Central memory CD8-positive, alpha-beta T cell (primary cell): ENCODE measurements around the gene CACNA2D1.
"Not testable (repeated sequence)": the region's sequence is repeated elsewhere in the genome, so short reads cannot be mapped to it uniquely, and the experiment has no call there.

Source experiments
- ATAC-seq: fragments of 150-1000 bp; cut with Tn5 transposase; replicated peaks from 2 replicates; pipeline ENCODE4 v1.10.0; 2022; ENCODE audit warnings: mild to moderate bottlenecking, moderate FRiP score, moderate number of reproducible peaks; ENCODE audit not compliant: poor library complexity, severe bottlenecking; ENCODE audit errors: extremely low read depth
- DNase-seq, 2 donors: peaks; one replicate each; pipeline ENCODE4 v3.0.0; 2021; ENCODE audit warnings: low spot score in 2 of 2
- H3K27ac Mint-ChIP-seq: one replicate; pipeline ENCODE4 v1.8.0; 2022; ENCODE audit warnings: low read depth, mild to moderate bottlenecking, moderate library complexity, mixed read lengths
- H3K27me3 Mint-ChIP-seq: one replicate; pipeline ENCODE4 v1.8.0; 2022; ENCODE audit warnings: mixed read lengths
- H3K36me3 Mint-ChIP-seq: one replicate; pipeline ENCODE4 v1.8.0; 2022; ENCODE audit warnings: mild to moderate bottlenecking, moderate library complexity, mixed read lengths; ENCODE audit not compliant: insufficient read depth
- H3K4me1 Mint-ChIP-seq: one replicate; pipeline ENCODE4 v1.8.0; 2022; ENCODE audit warnings: mixed read lengths
- H3K4me3 Mint-ChIP-seq: one replicate; pipeline ENCODE4 v1.8.0; 2022; ENCODE audit warnings: mild to moderate bottlenecking, moderate library complexity, mixed read lengths
- H3K9me3 Mint-ChIP-seq: one replicate; pipeline ENCODE4 v1.8.0; 2022; ENCODE audit warnings: mixed read lengths

Gene CACNA2D1

GRCh38 chr7:82156168-82156567 lies 287.4 kb downstream of the CACNA2D1 start:
- no peaks in the 10 kb centered on the region for H3K27me3 Mint-ChIP-seq
- DNase-seq = no peak
- H3K4me3 Mint-ChIP-seq = no peak overlapping the region
- no peaks in the 10 kb centered on the region for H3K36me3 Mint-ChIP-seq
- H3K27ac Mint-ChIP-seq = no peak overlapping the region
- H3K4me1 Mint-ChIP-seq = no peaks in the 10 kb centered on the region
- peaks cover 2% of the 10 kb centered on the region for H3K9me3 Mint-ChIP-seq
- no peak for ATAC-seq

- Mint-ChIP-seq H3K27me3 (no peaks in the 10 kb centered on the region), H3K4me3 (no peak overlapping the region), H3K36me3 (no peaks in the 10 kb centered on the region), H3K9me3 (no peaks in the 10 kb centered on the region), H3K27ac (no peak overlapping the region), H3K4me1 (no peaks in the 10 kb centered on the region)
- ATAC-seq (no peak), DNase-seq (no peak)
Measured at GRCh38 chr7:82154728-82155127, 288.8 kb downstream of the CACNA2D1 start.

DNA sequence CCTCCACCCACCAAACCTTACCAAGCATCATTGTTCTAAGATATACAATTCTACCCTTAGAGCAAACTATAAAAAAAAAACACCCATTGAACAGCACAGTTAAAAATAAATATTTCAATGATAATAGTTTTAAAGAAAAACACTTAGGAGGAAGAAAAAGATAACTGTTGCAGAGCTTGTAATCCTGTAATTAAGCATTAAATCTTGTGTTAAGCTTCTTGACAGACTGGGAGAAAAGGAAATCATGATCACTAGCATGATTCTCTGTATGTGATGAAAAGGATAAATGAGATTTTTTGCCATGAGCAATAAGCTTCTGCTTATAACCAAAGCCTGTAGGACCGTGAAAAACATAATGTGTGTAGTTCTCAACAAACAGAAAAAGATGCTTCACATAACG lies 289.8 kb downstream of the CACNA2D1 start:
- H3K9me3 Mint-ChIP-seq = peaks cover 6% of the 10 kb centered on the region
- no peaks in the 10 kb centered on the region for H3K36me3 Mint-ChIP-seq

GRCh38 chr7:82152858-82153257 lies 290.7 kb downstream of the CACNA2D1 start:
- no peak overlapping the region for H3K4me3 Mint-ChIP-seq

More for the DNA sequence above, 289.8 kb downstream of the CACNA2D1 start:
- Mint-ChIP-seq H3K27ac (no peak overlapping the region), H3K27me3 (no peaks in the 10 kb centered on the region), H3K4me1 (no peaks in the 10 kb centered on the region), H3K4me3 (no peak overlapping the region)
- ATAC-seq = no peak
- DNase-seq = no peak

DNA sequence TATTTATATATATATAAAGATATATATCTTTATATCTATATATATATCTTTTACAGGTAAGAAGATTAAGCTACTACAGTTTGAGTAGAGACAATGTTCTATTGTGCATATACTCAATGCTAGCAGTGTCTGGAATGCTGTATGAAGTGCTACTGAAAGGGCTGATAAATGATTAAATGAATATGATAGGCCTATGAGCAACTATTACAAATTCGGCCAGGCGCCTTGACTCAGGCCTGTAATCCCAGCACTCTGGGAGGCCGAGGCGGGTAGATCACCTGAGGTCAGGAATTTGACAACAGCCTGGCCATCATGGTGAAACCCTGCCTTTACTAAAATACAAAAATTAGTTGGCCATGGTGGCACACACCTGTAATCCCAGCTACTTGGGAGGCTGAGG lies 297.1 kb downstream of the CACNA2D1 start:
- peaks cover 6% of the 10 kb centered on the region for H3K9me3 Mint-ChIP-seq
- H3K27ac Mint-ChIP-seq = no peak overlapping the region
- no peaks in the 10 kb centered on the region for H3K27me3 Mint-ChIP-seq
- H3K4me3 Mint-ChIP-seq = no peak overlapping the region
- H3K4me1 Mint-ChIP-seq = no peaks in the 10 kb centered on the region
- DNase-seq (no peak), ATAC-seq (no peak)
- H3K36me3 Mint-ChIP-seq = no peaks in the 10 kb centered on the region

More at GRCh38 chr7:82152858-82153257, 290.7 kb downstream of the CACNA2D1 start:
- no peak for ATAC-seq
- Mint-ChIP-seq H3K9me3 (peaks cover 6% of the 10 kb centered on the region), H3K27me3 (no peaks in the 10 kb centered on the region), H3K36me3 (no peaks in the 10 kb centered on the region), H3K27ac (no peak overlapping the region), H3K4me1 (no peaks in the 10 kb centered on the region)
- DNase-seq = no peak

DNA sequence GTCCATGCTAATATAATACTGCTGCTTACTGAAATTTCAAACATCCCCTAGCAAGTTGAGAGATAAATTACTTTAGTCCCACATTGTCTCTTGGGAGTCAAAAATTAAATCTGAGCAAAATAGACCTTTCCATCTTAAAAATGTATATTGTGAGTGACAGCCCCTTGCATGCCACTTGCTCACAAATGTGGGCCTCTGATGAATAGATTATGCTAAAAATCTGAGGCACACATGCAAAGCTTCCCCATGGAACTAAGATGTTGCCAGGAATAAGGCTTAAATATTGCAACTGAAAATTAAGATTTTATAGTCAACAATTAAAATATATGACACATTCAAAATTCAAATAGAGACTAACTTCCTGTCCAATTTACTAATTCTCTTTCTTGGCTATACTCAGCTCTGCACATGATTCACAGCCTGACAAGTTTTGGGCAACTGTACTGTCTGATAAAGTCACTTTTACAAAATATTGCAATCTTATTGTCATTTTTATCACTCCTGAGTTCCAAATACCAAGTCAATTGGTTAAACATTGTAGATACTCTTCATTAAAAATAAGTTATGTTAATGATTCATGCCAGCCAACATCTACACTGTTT lies 301.2 kb downstream of the CACNA2D1 start:
- Mint-ChIP-seq H3K9me3 (no peaks in the 10 kb centered on the region), H3K27ac (no peak overlapping the region), H3K27me3 (no peaks in the 10 kb centered on the region), H3K4me1 (no peaks in the 10 kb centered on the region), H3K4me3 (no peak overlapping the region), H3K36me3 (no peaks in the 10 kb centered on the region)
- ATAC-seq (no peak), DNase-seq (no peak)

DNA sequence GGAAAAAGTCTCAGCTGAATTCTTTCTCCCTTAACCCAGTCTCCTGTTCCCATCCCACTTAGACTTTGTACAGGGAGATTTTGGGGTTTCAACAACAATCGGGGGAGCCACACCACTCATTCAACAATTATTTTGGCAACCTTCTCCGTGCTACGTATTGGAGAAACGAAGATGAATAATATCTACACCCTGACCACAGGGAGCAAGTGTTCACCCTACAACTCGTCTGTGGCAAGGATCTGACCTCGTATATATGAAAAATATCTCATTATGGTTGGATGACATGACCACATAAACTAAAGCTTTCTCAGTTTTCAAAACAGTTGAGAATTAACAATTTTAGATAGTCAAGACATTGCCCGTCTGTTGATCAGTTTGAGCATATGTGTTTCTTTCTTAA lies 302.1 kb downstream of the CACNA2D1 start:
- ATAC-seq (no peak), DNase-seq (no peak)
- no peak overlapping the region for H3K4me3 Mint-ChIP-seq
- H3K9me3 Mint-ChIP-seq = no peaks in the 10 kb centered on the region
- no peaks in the 10 kb centered on the region for H3K4me1 Mint-ChIP-seq
- H3K27me3 Mint-ChIP-seq = no peaks in the 10 kb centered on the region
- H3K27ac Mint-ChIP-seq = no peak overlapping the region
- H3K36me3 Mint-ChIP-seq = no peaks in the 10 kb centered on the region

DNA sequence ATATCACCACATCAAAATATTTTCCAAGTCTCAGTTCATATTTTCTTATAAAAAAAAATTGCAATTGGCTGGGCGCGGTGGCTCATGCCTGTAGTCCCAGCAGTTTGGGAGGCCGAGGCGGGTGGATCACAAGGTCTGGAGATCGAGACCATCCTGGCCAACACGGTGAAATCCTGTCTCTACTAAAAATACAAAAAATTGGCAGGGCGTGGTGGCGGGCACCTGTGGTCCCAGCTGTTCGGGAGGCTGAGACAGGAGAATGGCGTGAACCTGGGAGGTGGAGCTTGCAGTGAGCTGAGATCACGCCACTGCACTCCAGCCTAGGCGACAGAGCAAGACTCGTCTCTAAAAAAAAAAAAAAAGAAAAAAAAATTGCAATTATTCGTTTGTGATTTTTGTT lies 303.0 kb downstream of the CACNA2D1 start:
- not testable (repeated sequence) for DNase-seq, H3K9me3 Mint-ChIP-seq, H3K4me1 Mint-ChIP-seq, H3K36me3 Mint-ChIP-seq, H3K27me3 Mint-ChIP-seq, ATAC-seq, H3K4me3 Mint-ChIP-seq, H3K27ac Mint-ChIP-seq

DNA sequence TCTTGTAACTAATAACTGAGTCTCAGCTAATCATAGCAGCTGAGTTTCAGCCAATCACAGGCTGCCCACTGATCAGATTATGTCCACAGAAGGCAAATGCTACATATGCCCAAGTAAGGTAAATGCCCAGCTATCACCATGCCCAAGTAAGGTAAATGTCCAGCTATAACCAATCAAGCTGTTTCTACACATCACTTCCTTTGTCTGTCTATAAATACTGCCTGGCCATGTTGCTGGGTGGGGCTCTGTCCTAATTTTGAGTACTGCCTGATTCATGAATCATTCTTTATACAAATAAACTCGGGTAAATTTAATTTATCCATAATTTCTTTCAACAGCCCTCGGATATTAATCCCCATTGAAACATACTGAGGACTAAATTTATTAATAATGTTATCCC lies 312.4 kb downstream of the CACNA2D1 start:
- no peak for ATAC-seq
- H3K27ac Mint-ChIP-seq = no peak overlapping the region
- H3K36me3 Mint-ChIP-seq = no peaks in the 10 kb centered on the region
- no peaks in the 10 kb centered on the region for H3K27me3 Mint-ChIP-seq
- H3K4me3 Mint-ChIP-seq = no peak overlapping the region
- no peak for DNase-seq
- H3K4me1 Mint-ChIP-seq = no peaks in the 10 kb centered on the region
- peaks cover 20% of the 10 kb centered on the region for H3K9me3 Mint-ChIP-seq

GRCh38 chr7:82129091-82129490 lies 314.5 kb downstream of the CACNA2D1 start:
- Mint-ChIP-seq H3K4me1 (no peaks in the 10 kb centered on the region), H3K9me3 (peaks cover 19% of the 10 kb centered on the region), H3K27ac (no peak overlapping the region), H3K27me3 (no peaks in the 10 kb centered on the region), H3K4me3 (no peak overlapping the region), H3K36me3 (no peaks in the 10 kb centered on the region)
- no peak for DNase-seq
- ATAC-seq = no peak

- no peak overlapping the region for H3K4me3 Mint-ChIP-seq
- H3K27me3 Mint-ChIP-seq = no peaks in the 10 kb centered on the region
- no peaks in the 10 kb centered on the region for H3K36me3 Mint-ChIP-seq
- no peaks in the 10 kb centered on the region for H3K4me1 Mint-ChIP-seq
- H3K9me3 Mint-ChIP-seq = peaks cover 19% of the 10 kb centered on the region
- DNase-seq = no peak
- H3K27ac Mint-ChIP-seq = no peak overlapping the region
- ATAC-seq = no peak
Measured at GRCh38 chr7:82128546-82128945, 315.0 kb downstream of the CACNA2D1 start.

DNA sequence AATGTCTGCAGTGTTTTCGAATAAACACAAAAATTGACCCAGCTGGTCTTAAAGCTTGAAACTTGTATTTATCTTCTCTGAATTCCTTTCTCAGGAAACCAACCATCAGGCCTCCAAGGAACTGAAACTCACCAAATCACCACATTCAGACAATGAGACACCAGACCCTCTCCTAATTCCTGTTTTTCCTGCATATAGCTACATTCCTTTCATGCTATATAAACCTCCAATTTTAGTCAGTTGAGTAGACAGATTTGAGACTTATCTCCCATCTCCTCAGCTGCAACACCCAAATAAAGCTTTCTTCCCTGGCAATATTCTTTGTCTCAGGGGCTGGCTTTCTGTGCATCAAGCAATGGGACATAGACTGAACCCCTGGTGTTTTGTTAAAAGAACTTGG lies 317.0 kb downstream of the CACNA2D1 start:
- Mint-ChIP-seq H3K4me3 (no peak overlapping the region), H3K27me3 (no peaks in the 10 kb centered on the region), H3K9me3 (peaks cover 14% of the 10 kb centered on the region), H3K4me1 (no peaks in the 10 kb centered on the region), H3K27ac (no peak overlapping the region), H3K36me3 (no peaks in the 10 kb centered on the region)
- no peak for ATAC-seq
- DNase-seq = no peak

GRCh38 chr7:82124445-82124844 lies 319.1 kb downstream of the CACNA2D1 start:
- H3K27me3 Mint-ChIP-seq = no peaks in the 10 kb centered on the region
- ATAC-seq (no peak), DNase-seq (no peak)
- peaks cover 14% of the 10 kb centered on the region for H3K9me3 Mint-ChIP-seq
- H3K36me3 Mint-ChIP-seq = no peaks in the 10 kb centered on the region
- H3K4me1 Mint-ChIP-seq = no peaks in the 10 kb centered on the region
- no peak overlapping the region for H3K4me3 Mint-ChIP-seq
- no peak overlapping the region for H3K27ac Mint-ChIP-seq

DNA sequence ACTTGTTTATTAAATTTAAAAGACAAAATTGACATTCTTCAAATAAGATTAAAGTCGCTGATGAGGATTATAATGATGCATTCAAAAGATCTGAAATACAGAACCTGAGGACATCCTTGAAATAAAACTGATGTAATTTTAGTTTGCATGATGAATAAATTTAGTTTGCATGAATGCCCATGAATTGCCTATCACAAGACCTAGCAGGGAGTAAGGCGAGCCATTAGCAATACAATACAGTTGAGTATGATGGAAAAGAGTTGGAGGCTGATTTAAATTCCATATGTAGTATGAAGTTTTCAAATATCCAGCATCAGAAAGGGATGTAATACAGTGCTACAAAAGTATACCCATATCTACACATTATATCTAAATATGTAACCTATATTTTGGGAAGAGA lies 321.3 kb downstream of the CACNA2D1 start:
- no peak for DNase-seq
- Mint-ChIP-seq H3K4me1 (no peaks in the 10 kb centered on the region), H3K27ac (no peak overlapping the region), H3K27me3 (no peaks in the 10 kb centered on the region), H3K36me3 (peaks cover 2% of the 10 kb centered on the region), H3K4me3 (no peak overlapping the region), H3K9me3 (peaks cover 12% of the 10 kb centered on the region)
- no peak for ATAC-seq
